Lung (tissue), 10 donors: ENCODE measurements around the gene NSF. TPM values are rescaled to one million over a fixed set of nuclear protein-coding genes. Genes with fewer than 3 reads are reported as not detected.
"Not testable (repeated sequence)": the region's sequence is repeated elsewhere in the genome, so short reads cannot be mapped to it uniquely, and the experiment has no call there.

ENCODE experiments used
- ATAC-seq: fragments of 200-7000 bp; cut with Tn5 transposase; one replicate; pipeline ENCODE4 v1.9.1; 2020; ENCODE audit warnings: moderate number of reproducible peaks; ENCODE audit not compliant: insufficient read depth, low FRiP score
- DNase-seq, 3 donors: peaks; one replicate each; pipeline ENCODE4 v3.0.0-alpha.2; 2013 to 2017
- H3K27ac ChIP-seq, 2 donors: one replicate each; pipeline ENCODE4 v1.5.1; 2013; ENCODE audit warnings: mild to moderate bottlenecking in 2 of 2, moderate library complexity in 2 of 2, control low read depth in 1 of 2, inconsistent platforms in 1 of 2, low read depth in 1 of 2, low read length in 1 of 2
- H3K27me3 ChIP-seq, 3 donors: one replicate each; pipeline ENCODE4 v1.5.1; 2013; ENCODE audit warnings: low read length in 2 of 3; ENCODE audit not compliant: control insufficient read depth in 3 of 3, insufficient read depth in 3 of 3
- H3K36me3 ChIP-seq, 4 donors: one replicate each; pipeline ENCODE4 v1.5.1; 2013; ENCODE audit warnings: low read length in 4 of 4, mild to moderate bottlenecking in 1 of 4, moderate library complexity in 1 of 4; ENCODE audit not compliant: control insufficient read depth in 4 of 4, insufficient read depth in 4 of 4
- H3K4me1 ChIP-seq, 5 donors: one replicate each; pipeline ENCODE4 v1.5.1; 2013; ENCODE audit warnings: low read length in 5 of 5, mild to moderate bottlenecking in 2 of 5, moderate library complexity in 1 of 5; ENCODE audit not compliant: control insufficient read depth in 5 of 5, insufficient read depth in 5 of 5
- H3K4me3 ChIP-seq: one replicate; pipeline ENCODE4 v1.5.1; 2013; ENCODE audit warnings: mild to moderate bottlenecking, control low read depth, moderate library complexity
- H3K9ac ChIP-seq, 2 donors: one replicate each; pipeline ENCODE4 v1.5.1; 2013; ENCODE audit warnings: low read length in 2 of 2, control low read depth in 1 of 2; ENCODE audit not compliant: insufficient read depth in 1 of 2
- H3K9me3 ChIP-seq, 4 donors: one replicate each; pipeline ENCODE4 v1.5.1; 2013; ENCODE audit warnings: low read length in 3 of 4, mild to moderate bottlenecking in 1 of 4, moderate library complexity in 1 of 4; ENCODE audit not compliant: control insufficient read depth in 4 of 4, insufficient read depth in 3 of 4
- WGBS, 2 donors: extraction: QIAGEN DNeasy Blood & Tissue Kit; methylation state at CpG; one replicate each; pipeline ENCODE4 v1.1.7; 2013; 5-methylcytosine and 5-hydroxymethylcytosine counted together
- polyA plus RNA-seq, 2 donors: library from polyadenylated mRNA; stranded (reverse); fragments of 200-250 nt; gene quantifications; one replicate each; pipeline ENCODE4 v1.2.1, GENCODE V29; 2013
- total RNA-seq, 2 donors: library from RNA; depleted of rRNA in 1 of 2; stranded (reverse); fragments of >200 nt in 1 of 2; gene quantifications; one replicate each; pipeline ENCODE4 v1.2.1, GENCODE V29; 2014 to 2021
- donor health status: Bipolar disorder and iron deficiency.
- donor health status: healthy.
- donor health status: DM: yes; HTN: yes; CAD: no.

The NSF gene
- total and polyA plus RNA-seq, 4 donors, result 7.3 to 41.9 (median 27.0) TPM

DNA sequence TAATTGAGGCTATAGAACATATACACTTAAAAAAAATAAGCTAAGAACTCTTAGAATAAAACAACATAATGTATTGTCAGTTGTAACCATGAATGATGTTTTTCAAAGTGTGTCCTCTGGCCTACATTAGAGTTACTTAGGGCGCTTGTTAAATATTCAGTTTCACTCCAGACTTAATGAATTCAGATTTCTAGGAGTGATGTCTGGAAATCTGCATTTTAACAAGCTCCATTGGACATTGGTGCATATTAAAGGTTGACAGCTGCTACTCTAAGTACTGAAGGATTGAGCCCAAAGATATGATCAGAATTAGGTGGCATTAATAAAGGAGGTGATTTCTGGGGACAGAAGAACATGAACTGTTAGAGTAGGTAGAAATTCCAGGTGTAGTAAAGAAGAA, 72.7 kb downstream of the NSF start:
- not testable (repeated sequence) for H3K4me1 ChIP-seq, H3K27me3 ChIP-seq, H3K9me3 ChIP-seq, ATAC-seq, H3K4me3 ChIP-seq, H3K9ac ChIP-seq, H3K27ac ChIP-seq, H3K36me3 ChIP-seq, DNase-seq
- WGBS, 2 donors, result no CpG with 5 or more reads among the region's 1 CpG

DNA sequence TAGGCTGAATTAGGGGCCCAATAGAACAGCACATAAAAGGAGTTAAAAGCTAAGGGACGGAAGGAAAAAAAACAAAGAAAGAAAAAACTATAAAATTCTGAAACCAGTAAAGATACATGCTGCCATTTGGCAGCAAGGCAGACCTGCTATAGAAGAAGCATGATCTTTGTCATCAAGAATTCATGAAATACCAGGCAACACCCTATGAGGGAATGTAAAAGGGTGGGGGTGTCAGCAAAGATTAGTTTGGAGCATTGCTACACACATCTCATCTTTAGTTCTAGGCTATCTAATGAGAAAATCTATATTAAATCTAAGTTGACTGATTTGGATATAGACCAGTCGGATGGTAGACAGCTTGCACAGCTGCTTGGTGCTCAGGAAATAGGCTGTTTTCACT, 73.1 kb downstream of the NSF start:
- not testable (repeated sequence) for H3K9me3 ChIP-seq, ATAC-seq

DNA sequence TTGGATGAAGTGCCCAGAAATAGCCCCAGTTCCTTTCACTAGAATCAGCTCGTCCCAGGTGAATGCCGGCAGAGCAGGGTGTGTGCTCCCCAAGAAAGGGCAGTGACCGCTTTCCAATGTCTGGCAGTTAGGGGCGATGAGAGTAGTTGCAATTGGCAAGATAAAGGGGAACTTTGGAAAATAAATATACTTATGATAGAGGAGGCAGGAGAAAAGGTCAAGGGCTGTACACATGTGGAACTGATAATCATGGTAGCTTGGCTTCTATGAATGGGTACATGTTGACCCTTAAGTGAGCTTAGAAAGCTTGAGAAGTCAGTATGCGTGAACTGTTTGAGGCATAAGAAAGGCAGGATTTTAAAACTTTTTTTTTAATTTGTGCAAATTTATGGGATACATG, 75.5 kb downstream of the NSF start:
- 85 to 99% methylated on average over 4 of the region's 5 CpGs for WGBS, 2 donors
- H3K36me3 ChIP-seq, H3K27me3 ChIP-seq, H3K27ac ChIP-seq, DNase-seq, H3K9me3 ChIP-seq, H3K4me1 ChIP-seq, ATAC-seq, H3K9ac ChIP-seq, H3K4me3 ChIP-seq: not testable (repeated sequence)

More for the DNA sequence above, 73.1 kb downstream of the NSF start:
- WGBS, 2 donors, result no CpG with 5 or more reads among the region's 2 CpGs
- H3K4me3 ChIP-seq, H3K9ac ChIP-seq, H3K27ac ChIP-seq, DNase-seq, H3K4me1 ChIP-seq, H3K36me3 ChIP-seq, H3K27me3 ChIP-seq: not testable (repeated sequence)

DNA sequence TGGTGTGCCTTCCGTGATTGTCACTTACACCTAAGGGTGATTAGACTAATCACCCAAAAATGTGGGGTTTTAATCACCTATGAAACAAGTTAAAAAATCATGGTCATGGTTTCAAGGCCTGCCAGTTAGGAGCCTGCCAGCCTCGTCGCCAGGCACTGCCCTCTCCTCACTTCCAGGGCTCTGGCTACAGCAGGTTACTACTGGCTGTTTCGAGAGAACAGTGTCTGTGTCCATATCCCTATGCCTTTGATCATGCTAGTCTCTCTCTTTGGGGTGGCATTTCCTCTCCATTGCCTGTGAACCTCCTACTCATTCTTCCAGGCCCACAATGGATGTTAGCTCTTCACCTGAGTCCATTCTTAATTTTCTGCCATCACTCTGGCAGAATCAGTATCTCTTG, 80.3 kb downstream of the NSF start:
- H3K4me3 ChIP-seq, H3K9me3 ChIP-seq, H3K27ac ChIP-seq, H3K36me3 ChIP-seq, ATAC-seq, H3K4me1 ChIP-seq, H3K9ac ChIP-seq, DNase-seq, H3K27me3 ChIP-seq: not testable (repeated sequence)
- WGBS, 2 donors, result no CpG with 5 or more reads among the region's 4 CpGs

DNA sequence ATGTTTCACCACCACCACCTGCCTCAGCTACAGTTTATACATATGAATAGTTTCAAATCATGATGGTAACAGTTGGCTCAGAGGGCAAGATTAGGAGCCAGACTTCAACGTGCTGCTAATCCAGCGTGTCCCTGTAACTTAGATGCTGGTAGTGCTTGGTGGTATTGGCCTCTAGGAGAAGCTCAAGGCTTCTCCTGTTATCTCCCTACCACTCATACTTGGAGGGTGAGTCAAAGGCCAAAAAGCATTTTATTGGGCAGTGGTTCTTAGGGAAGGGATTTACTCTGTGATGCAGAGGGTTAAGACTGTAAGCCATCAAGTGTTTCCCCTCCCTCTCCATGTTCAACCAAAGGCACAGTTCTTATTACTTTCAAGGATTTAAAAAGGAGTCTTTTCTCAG, 82.3 kb downstream of the NSF start:
- not testable (repeated sequence) for H3K27ac ChIP-seq, H3K27me3 ChIP-seq, H3K4me3 ChIP-seq, H3K4me1 ChIP-seq, H3K9me3 ChIP-seq, ATAC-seq, H3K36me3 ChIP-seq, DNase-seq, H3K9ac ChIP-seq
- WGBS, 2 donors, result no CpG with 5 or more reads among the region's 2 CpGs

DNA sequence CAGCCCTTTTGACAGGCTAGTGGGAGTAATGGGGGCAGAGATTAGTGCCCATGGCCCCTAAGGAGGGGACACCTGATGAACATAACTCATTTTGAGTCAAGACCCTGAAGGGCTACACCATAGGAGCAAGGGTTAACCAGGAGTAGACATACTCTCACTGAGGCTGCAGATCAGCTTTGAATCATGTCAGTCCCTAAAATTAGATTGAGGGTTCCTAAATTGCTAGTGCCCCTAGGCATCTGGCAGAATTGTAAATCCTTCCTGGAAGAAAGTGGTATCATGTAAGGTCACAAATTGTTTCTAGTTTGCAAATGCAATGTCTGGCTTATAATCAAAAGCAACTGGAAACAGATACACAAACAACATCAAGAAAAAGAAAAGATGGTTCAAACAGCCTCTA, 87.3 kb downstream of the NSF start:
- not testable (repeated sequence) for H3K36me3 ChIP-seq, H3K9ac ChIP-seq, DNase-seq, ATAC-seq, H3K4me1 ChIP-seq, H3K27ac ChIP-seq, H3K27me3 ChIP-seq, H3K4me3 ChIP-seq, H3K9me3 ChIP-seq

DNA sequence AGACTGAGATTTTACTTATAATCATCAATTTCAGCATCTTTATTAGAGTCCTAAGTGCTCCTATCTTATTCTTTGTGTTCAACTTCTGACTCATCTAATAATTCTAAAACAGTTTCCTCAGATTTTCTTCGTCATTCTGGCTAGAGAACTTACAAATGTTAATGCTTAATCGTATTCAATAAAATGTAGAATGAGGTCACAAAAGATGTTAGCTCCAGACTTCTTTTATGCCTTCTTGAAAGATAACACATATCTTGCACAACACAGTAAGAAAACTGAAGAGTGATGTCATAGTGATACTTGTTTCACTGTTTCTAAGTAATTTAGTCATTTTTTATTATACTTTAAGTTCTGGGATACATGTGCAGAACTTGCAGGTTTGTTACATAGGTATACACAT, 93.2 kb downstream of the NSF start:
- not testable (repeated sequence) for H3K9me3 ChIP-seq, H3K9ac ChIP-seq, H3K27me3 ChIP-seq, H3K4me3 ChIP-seq, DNase-seq, H3K36me3 ChIP-seq, H3K27ac ChIP-seq, H3K4me1 ChIP-seq, ATAC-seq
- WGBS, 2 donors, result no CpG with 5 or more reads among the region's 2 CpGs

DNA sequence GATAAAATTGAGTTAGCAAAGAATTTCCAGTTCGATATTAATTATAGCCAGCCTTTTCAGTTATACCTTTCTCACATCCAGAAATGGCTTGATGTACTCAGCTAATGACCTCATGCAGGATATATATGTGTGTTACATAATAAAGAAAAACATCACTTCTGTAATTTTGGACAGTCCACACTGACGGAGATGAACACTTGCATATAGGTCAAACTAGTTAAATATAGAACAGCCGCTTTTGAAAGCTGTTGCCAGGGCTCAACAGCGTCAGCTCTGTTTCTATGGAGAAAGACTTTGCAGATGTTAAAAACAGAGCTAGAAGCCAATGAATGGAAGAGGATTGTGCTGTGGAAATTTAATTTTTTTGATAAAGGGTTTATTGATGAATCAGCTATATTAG, 94.8 kb downstream of the NSF start:
- H3K4me3 ChIP-seq, H3K36me3 ChIP-seq, H3K9me3 ChIP-seq, H3K27ac ChIP-seq, H3K4me1 ChIP-seq, H3K27me3 ChIP-seq, ATAC-seq, H3K9ac ChIP-seq: not testable (repeated sequence)
- WGBS, 2 donors, result 62 to 78% methylated on average over 3 of the region's 4 CpGs
- peak in 2 of 3 donors; percentile 6 to 14 for DNase-seq

DNA sequence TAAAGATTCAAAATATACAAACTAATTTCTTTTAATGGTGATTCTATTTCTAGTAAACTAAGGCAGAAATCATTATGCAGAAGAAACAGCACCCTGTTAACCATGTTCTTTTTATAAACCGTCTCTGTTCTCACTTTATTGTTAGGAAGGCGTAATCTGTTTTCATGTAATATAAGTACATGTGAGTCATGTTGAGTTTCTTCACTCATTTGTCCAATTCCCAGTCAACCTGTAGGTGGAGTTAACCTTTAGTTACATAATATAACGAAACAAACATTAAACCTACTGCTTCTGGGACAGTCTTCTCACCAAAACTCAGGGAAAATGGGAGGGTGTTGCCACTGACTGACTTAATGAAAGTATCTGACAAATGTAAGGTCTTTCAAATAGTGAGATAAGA, 101.7 kb downstream of the NSF start:
- H3K9me3 ChIP-seq, H3K27ac ChIP-seq, ATAC-seq, H3K36me3 ChIP-seq, H3K4me1 ChIP-seq, H3K9ac ChIP-seq, DNase-seq, H3K4me3 ChIP-seq, H3K27me3 ChIP-seq: not testable (repeated sequence)
- WGBS, 2 donors, result 54 to 100% methylated on average over 1 of the region's 3 CpGs
